K562 (cell line): ENCODE results near the gene DOK4. TPM values are rescaled to one million over a fixed set of nuclear protein-coding genes. Genes with fewer than 3 reads are reported as not detected.
A peak's percentile ranks its signal among the peaks of the same experiment; 100 is the strongest.

Source experiments
- ARHGAP35 ChIP-seq: fragments of 450-650 bp; IDR thresholded peaks from 2 replicates; pipeline ENCODE4 v1.6.1; 2018; ENCODE audit not compliant: partially characterized antibody
- BHLHE40 ChIP-seq: IDR thresholded peaks from 2 replicates; pipeline ENCODE4 v1.6.1; 2011; ENCODE audit warnings: low read length, improper control_type of control experiment
- CBX8 ChIP-seq: fragments of 200-600 bp; sonication (generic); IDR thresholded peaks from 2 replicates; pipeline ENCODE4 v1.6.1; 2012; ENCODE audit warnings: borderline replicate concordance, mixed run types, low read depth, mild to moderate bottlenecking, moderate library complexity, mixed read lengths, low read length, control low read depth, inconsistent platforms; ENCODE audit not compliant: poor library complexity, severe bottlenecking; ENCODE audit errors: extremely low read depth
- DNMT1 ChIP-seq: fragments of 450-650 bp; IDR thresholded peaks from 2 replicates; pipeline ENCODE4 v1.6.1; 2016; ENCODE audit warnings: antibody characterized with exemption, mild to moderate bottlenecking
- E4F1 ChIP-seq: fragments of 250-450 bp; sonication (Bioruptor Pico); IDR thresholded peaks from 2 replicates; pipeline ENCODE4 v1.5.0; 2021; ENCODE audit warnings: mild to moderate bottlenecking, borderline replicate concordance
- GABPA ChIP-seq: fragments of 200-800 bp; sonication (Bioruptor generic); conservative IDR thresholded peaks from 2 replicates; pipeline ENCODE4 v1.6.1; 2016; ENCODE audit warnings: low read depth, missing genetic modification characterization, missing compliant biosample characterization
- KAT8 ChIP-seq: fragments of 450-650 bp; IDR thresholded peaks from 2 replicates; pipeline ENCODE4 v1.6.1; 2016; ENCODE audit warnings: low read depth, mild to moderate bottlenecking
- NR2C1 ChIP-seq, 2 experiments: fragments of 450-650 bp; IDR thresholded peaks; 2 replicates each; pipeline ENCODE4 v1.6.1; 2017; ENCODE audit warnings: mild to moderate bottlenecking in 2 of 2, antibody characterized with exemption in 1 of 2, inconsistent platforms in 1 of 2, missing compliant biosample characterization in 1 of 2, missing genetic modification characterization in 1 of 2
- POLR2A ChIP-seq: fragments of 450-650 bp; conservative IDR thresholded peaks from 2 replicates; pipeline ENCODE4 v1.6.1; 2016
- POLR2AphosphoS5 ChIP-seq: IDR thresholded peaks from 2 replicates; pipeline ENCODE4 v1.6.1; 2011; ENCODE audit warnings: mild to moderate bottlenecking, low read depth, low read length, moderate library complexity; ENCODE audit not compliant: control insufficient read depth, insufficient read depth
- PRPF4 ChIP-seq: fragments of 200-400 bp; formaldehyde crosslinking; IDR thresholded peaks from one replicate; pipeline ENCODE4 v1.6.1; 2017; ENCODE audit warnings: low read length, low read depth, mild to moderate bottlenecking; ENCODE audit not compliant: insufficient read depth, poor library complexity, severe bottlenecking
- SMAD1 ChIP-seq: fragments of 150-350 bp; IDR thresholded peaks from 2 replicates; pipeline ENCODE4 v1.6.1; 2014; ENCODE audit warnings: low read length, low read depth; ENCODE audit not compliant: partially characterized antibody
- TFAP4 ChIP-seq: sonication (generic); formaldehyde crosslinking; IDR thresholded peaks from 2 replicates; pipeline ENCODE4 v1.8.0; 2022; ENCODE audit warnings: missing genetic modification reagents, mild to moderate bottlenecking, moderate library complexity, borderline replicate concordance
- ZNF609 ChIP-seq: sonication (generic); formaldehyde crosslinking; IDR thresholded peaks from 2 replicates; pipeline ENCODE4 v1.8.1; 2023; ENCODE audit warnings: missing genetic modification reagents, mild to moderate bottlenecking, borderline replicate concordance
- ZNF740 ChIP-seq, 3 experiments: fragments of 200-800 bp in 1 of 3; sonication (Bioruptor generic) in 1 of 3; sonication (generic) in 1 of 3; formaldehyde crosslinking in 1 of 3; IDR thresholded peaks; 2 replicates each; pipeline versions ENCODE4 v1.6.1 to v1.8.0; 2016 to 2022; ENCODE audit warnings: mild to moderate bottlenecking in 2 of 3, missing compliant biosample characterization in 2 of 3, missing genetic modification characterization in 2 of 3, missing genetic modification reagents in 1 of 3
- ZNF785 ChIP-seq: fragments of 250-450 bp; sonication (Bioruptor Pico); IDR thresholded peaks from 2 replicates; pipeline ENCODE4 v1.4.0; 2020; ENCODE audit warnings: mild to moderate bottlenecking
- polyA plus RNA-seq, 8 experiments: library from polyadenylated mRNA; depleted of rRNA in 4 of 8; stranded (reverse) in 5 of 8; unstranded in 3 of 8; fragments of >200 nt; fragmentation: Nextera tagmentation in 2 of 8; fragmentation: Illumina TruSeq in 1 of 8; extraction: Ambion mirVana in 2 of 8; extraction: Trizol in 1 of 8; gene quantifications; 2 replicates each; pipeline versions ENCODE4 v1.2.1 to v1.2.3, GENCODE V29; 2011 to 2014; ENCODE audit warnings: inconsistent platforms in 1 of 8, missing spikeins in 1 of 8
- total RNA-seq, 7 experiments: library from RNA; depleted of rRNA in 6 of 7; stranded (reverse); fragments of >200 nt in 6 of 7; fragmentation: Illumina TruSeq in 2 of 7; extraction: Trizol in 2 of 7; gene quantifications; 2 replicates each; pipeline versions ENCODE4 v1.2.1 to v1.2.3, GENCODE V29; 2011 to 2021; ENCODE audit warnings: low replicate concordance in 1 of 7

DOK4 gene
- total and polyA plus RNA-seq, 9 of the 15 experiments (the other 6 are each of a cell fraction or from before 2014, with no cell fraction given) = 0.10 to 14.4 (median 8.3) TPM

- peak; percentile 93 for TF ChIP-seq GABPA (tag)
- TF ChIP-seq ARHGAP35 = peak; percentile 95
- TF ChIP-seq NR2C1 (IDR thresholded peaks at IDR 0.05) = no peak
- peak; percentile 64 for TF ChIP-seq NR2C1 (tag; IDR thresholded peaks at IDR 0.05)
- TF ChIP-seq CBX8 = no peak
- no peak for TF ChIP-seq ZNF609 (CRISPR knock-in tag)
- TF ChIP-seq PRPF4 = no peak
- peak; percentile 93 for TF ChIP-seq POLR2A
- TF ChIP-seq SMAD1 = no peak
- TF ChIP-seq TFAP4 = peak; percentile 93
- TF ChIP-seq ZNF785 (CRISPR knock-in tag) = no peak
- no peak for TF ChIP-seq E4F1 (CRISPR knock-in tag)
- no peak for TF ChIP-seq KAT8
- TF ChIP-seq ZNF740 (CRISPR knock-in tag; IDR thresholded peaks at IDR 0.05) = no peak
- no peak for TF ChIP-seq ZNF740 (tag; IDR thresholded peaks at IDR 0.05)
- TF ChIP-seq DNMT1 = no peak
- TF ChIP-seq BHLHE40 = no peak; the same call in 1 of the 2 replicates
- peak; percentile 87; the same call in 1 of the 2 replicates for TF ChIP-seq POLR2AphosphoS5
These were observed 38.9 kb downstream of the DOK4 start, which contains the start of the genes CIAPIN1 and COQ9 (continued) for GRCh38 chr16:57447186-57447962.
